HG03108 (cell line): ENCODE measurements around the gene ECT2L.
"Not testable (repeated sequence)": the region's sequence is repeated elsewhere in the genome, so short reads cannot be mapped to it uniquely, and the experiment has no call there.

Source experiments
- ATAC-seq: cut with Tn5 transposase; IDR thresholded peaks from one replicate; pipeline ENCODE4 v1.9.1; 2021; ENCODE audit warnings: moderate library complexity; ENCODE audit not compliant: unreplicated experiment

The ECT2L gene

GRCh38 chr6:138923561-138923960 lies 127.7 kb downstream of the ECT2L start:
- peak; percentile 54 for ATAC-seq

- no peak for ATAC-seq
Measured at GRCh38 chr6:138925806-138926205, 129.9 kb downstream of the ECT2L start.

GRCh38 chr6:138926579-138926978 lies 130.7 kb downstream of the ECT2L start:
- no peak for ATAC-seq

GRCh38 chr6:138931660-138932059 lies 135.8 kb downstream of the ECT2L start:
- ATAC-seq = no peak

GRCh38 chr6:138936873-138937272 lies 141.0 kb downstream of the ECT2L start:
- not testable (repeated sequence) for ATAC-seq

GRCh38 chr6:138943089-138943625 lies 147.3 kb downstream of the ECT2L start:
- no peak for ATAC-seq

GRCh38 chr6:138944412-138944811 lies 148.5 kb downstream of the ECT2L start:
- ATAC-seq = no peak

GRCh38 chr6:138945354-138945753 lies 149.5 kb downstream of the ECT2L start:
- no peak for ATAC-seq

GRCh38 chr6:138948004-138948403 lies 152.1 kb downstream of the ECT2L start:
- no peak for ATAC-seq

- ATAC-seq = no peak
Measured at GRCh38 chr6:138948546-138949179, 152.8 kb downstream of the ECT2L start.

GRCh38 chr6:138953451-138953850 lies 157.6 kb downstream of the ECT2L start:
- no peak for ATAC-seq
